ENCODE measurements around the gene HSCB. TPM values are rescaled to one million over a fixed set of nuclear protein-coding genes. Genes with fewer than 3 reads are reported as not detected.

HSCB gene
- total and polyA plus RNA-seq, 12 donors = 19.7 to 48.2 (median 28.5) TPM

DNA sequence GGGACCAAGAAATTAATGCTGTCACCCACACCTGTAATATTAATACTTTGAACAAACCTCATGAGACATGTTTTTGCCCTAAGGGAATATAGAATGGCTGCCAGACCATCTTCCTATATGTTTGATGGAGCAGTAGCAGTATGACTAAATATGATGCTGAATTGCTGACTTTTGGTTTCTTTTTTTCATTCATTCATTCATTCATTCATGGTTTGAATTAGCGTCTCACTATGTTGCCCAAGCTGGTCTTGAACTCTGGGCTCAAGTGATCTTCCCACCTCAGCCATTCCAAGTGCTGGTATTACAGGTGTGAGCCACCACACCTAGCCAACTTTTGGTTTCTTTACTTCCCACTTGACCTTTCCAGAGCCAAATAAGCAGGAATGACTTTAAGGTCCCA lies 38.5 kb downstream of the HSCB start:
- no peak for DNase-seq
- Histone ChIP-seq H3K27ac (peak overlapping the region in 3 of 5 donors; percentile 3 to 54 (median 14)), H3K4me1 (replicated peaks in 1 of 2) (peaks cover 6 to 26% of the 10 kb centered on the region in 2 donors), H3K9me3 (replicated peaks in 1 of 3) (no peaks in the 10 kb centered on the region), H3K27me3 (no peaks in the 10 kb centered on the region), H3K36me3 (replicated peaks in 1 of 2) (peaks cover 0 to 56% of the 10 kb centered on the region in 2 donors), H3K4me3 (no peak overlapping the region)
- intact Hi-C loops (cut with DNase I) = no loop called here
- TF ChIP-seq CTCF (IDR thresholded peaks at IDR 0.05) = no peak
- no peak for TF ChIP-seq POLR2A (IDR thresholded peaks at IDR 0.05)
- 93 to 100% (median 100%) methylated on average over 1 of the region's 1 CpG for WGBS, 4 donors

- no peaks in the 10 kb centered on the region for H3K27me3 ChIP-seq
- peaks cover 0 to 59% of the 10 kb centered on the region in 2 donors for H3K36me3 ChIP-seq (replicated peaks in 1 of 2)
- WGBS, 4 donors = 88 to 92% (median 90%) methylated on average over 4 of the region's 4 CpGs
Observed at GRCh38 chr22:28783786-28784671, 42.2 kb downstream of the HSCB start.

DNA sequence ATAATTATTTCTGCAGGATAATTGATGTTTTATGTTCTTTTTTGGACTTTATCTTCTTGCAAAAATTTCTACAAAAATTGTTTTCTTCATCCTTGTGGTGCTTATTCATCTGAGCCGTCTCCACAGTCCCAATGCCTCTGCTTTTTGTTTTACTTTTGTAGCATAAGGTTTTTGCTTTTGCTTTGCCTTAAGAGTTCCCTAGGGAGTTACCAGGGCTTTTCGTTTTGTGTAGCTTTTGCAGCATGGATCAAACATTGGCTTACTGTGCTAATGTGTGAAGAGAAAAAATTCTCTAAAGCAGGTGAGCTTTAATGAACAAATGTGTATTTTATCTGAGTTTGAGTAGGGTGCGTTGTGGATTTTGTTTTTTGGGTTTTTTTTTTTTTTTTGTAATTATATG lies 46.8 kb downstream of the HSCB start:
- Histone ChIP-seq H3K27ac (no peak overlapping the region), H3K4me3 (no peak overlapping the region), H3K27me3 (no peaks in the 10 kb centered on the region), H3K36me3 (replicated peaks in 1 of 2) (peaks cover 0 to 44% of the 10 kb centered on the region in 2 donors), H3K9me3 (replicated peaks in 1 of 3) (no peaks in the 10 kb centered on the region), H3K4me1 (replicated peaks in 1 of 2) (no peaks in the 10 kb centered on the region)
- no peak for DNase-seq
- TF ChIP-seq CTCF (IDR thresholded peaks at IDR 0.05) = no peak
- TF ChIP-seq POLR2A (IDR thresholded peaks at IDR 0.05) = no peak
- WGBS, 4 donors = 66 to 82% (median 74%) methylated on average over 3 of the region's 3 CpGs
- intact Hi-C loops (cut with DNase I) = no loop called here

More at GRCh38 chr22:28783786-28784671, 42.2 kb downstream of the HSCB start:
- no peak for DNase-seq
- no peak overlapping the region for H3K4me3 ChIP-seq
- no peak overlapping the region for H3K27ac ChIP-seq
- H3K4me1 ChIP-seq (replicated peaks in 1 of 2) = peaks cover 6 to 10% of the 10 kb centered on the region in 2 donors
- no peaks in the 10 kb centered on the region for H3K9me3 ChIP-seq (replicated peaks in 1 of 3)
- intact Hi-C loops (cut with DNase I) = no loop called here
- no peak for TF ChIP-seq POLR2A (IDR thresholded peaks at IDR 0.05)
- TF ChIP-seq CTCF (IDR thresholded peaks at IDR 0.05) = no peak

DNA sequence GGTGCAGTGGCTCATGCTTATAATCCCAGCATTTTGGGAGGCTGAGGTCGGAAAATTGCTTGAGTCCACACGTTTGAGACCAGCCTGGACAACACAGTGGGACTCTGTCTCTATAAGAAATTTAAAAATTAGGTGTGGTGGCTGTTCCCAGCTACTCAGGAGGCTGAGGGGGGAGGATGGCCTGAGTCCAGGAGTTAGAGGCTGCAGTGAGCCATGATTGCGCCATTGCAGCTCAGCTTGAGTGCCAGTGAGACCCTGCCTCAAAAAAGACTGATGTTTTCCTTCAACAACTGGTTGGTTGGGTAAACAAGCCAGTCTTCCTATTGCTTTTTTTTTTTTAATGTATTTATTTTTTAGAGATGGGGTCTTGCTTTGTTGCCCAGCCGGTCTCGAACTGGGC lies 49.3 kb downstream of the HSCB start:
- DNase-seq = peak in 1 of 7 donors; percentile 43
- Histone ChIP-seq H3K27ac (no peak overlapping the region), H3K4me3 (no peak overlapping the region), H3K4me1 (replicated peaks in 1 of 2) (peaks cover 2 to 20% of the 10 kb centered on the region in 2 donors), H3K9me3 (replicated peaks in 1 of 3) (no peaks in the 10 kb centered on the region), H3K36me3 (replicated peaks in 1 of 2) (peaks cover 0 to 44% of the 10 kb centered on the region in 2 donors), H3K27me3 (no peaks in the 10 kb centered on the region)
- 95 to 100% (median 97%) methylated on average over 5 of the region's 5 CpGs for WGBS, 4 donors
- intact Hi-C loops (cut with DNase I) = no loop called here
- TF ChIP-seq POLR2A (IDR thresholded peaks at IDR 0.05) = no peak
- TF ChIP-seq CTCF (IDR thresholded peaks at IDR 0.05) = no peak

Measured in adrenal gland (tissue), 12 donors.